ENCODE measurements around the gene INPP5E.

Gene INPP5E

GRCh38 chr9:136380381-136380780, 59.3 kb downstream of the INPP5E start:
- DNase-seq (ENCODE audit: insufficient read length, low spot score) (no peak), FAIRE-seq (no peak)
- no peak for TF ChIP-seq POU2F2 (IDR thresholded peaks at IDR 0.05; ENCODE audit: low read depth, low read length)

DNA sequence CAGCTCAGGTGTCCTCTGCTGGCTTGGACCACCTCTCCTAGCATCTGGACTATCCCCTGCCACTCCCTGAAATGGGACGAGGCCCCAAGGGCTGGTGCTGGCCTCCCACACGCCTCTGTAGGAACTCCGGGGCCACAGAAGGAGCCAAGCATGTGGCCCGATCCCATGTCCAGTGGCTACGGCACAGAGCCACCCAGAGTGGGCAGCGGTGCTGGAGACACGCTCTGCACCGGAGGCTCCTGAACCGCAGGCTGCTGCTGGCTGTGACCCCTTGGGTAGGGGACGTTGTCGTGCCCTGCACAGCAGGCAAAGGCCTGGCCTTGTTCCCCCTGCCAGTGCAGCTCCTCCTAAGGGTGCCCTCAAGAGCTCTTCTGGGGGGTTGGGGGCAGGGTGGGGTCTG, 59.8 kb downstream of the INPP5E start:
- TF ChIP-seq POLR2A (IDR thresholded peaks at IDR 0.05; ENCODE audit: low read depth, low read length) (no peak), PAX5 (IDR thresholded peaks at IDR 0.05; ENCODE audit: insufficient read depth, low read length, severe bottlenecking) (no peak), POU2F2 (IDR thresholded peaks at IDR 0.05; ENCODE audit: low read depth, low read length) (no peak), TAF1 (IDR thresholded peaks at IDR 0.05; ENCODE audit: low read depth, low read length) (no peak), POLR2AphosphoS5 (IDR thresholded peaks at IDR 0.05; ENCODE audit: low read depth, low read length) (no peak), SPI1 (IDR thresholded peaks at IDR 0.05; ENCODE audit: low read depth, low read length) (no peak)
- no peak for DNase-seq (ENCODE audit: insufficient read length, low spot score)
- FAIRE-seq, result no peak

DNA sequence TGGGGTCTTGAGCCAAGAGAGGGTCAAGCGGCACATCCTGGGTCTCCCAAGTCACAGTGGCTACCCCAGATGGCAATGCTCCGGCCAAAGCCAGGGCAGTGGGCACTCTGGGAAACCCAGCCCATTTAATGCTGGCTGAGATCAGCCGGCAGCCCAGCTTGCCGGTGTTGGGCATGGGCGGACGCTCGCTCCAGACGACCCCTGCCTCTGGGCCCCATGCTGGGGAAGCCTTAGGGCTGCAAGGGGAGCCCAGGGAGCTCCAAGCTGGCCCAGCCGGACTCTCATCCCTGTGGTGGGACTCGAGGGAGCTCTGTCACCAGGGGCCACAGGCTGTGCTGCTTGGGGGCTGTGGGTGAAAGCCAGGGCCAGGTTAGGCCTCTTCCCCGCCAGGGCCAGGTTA, 60.2 kb downstream of the INPP5E start:
- no peak for DNase-seq (ENCODE audit: insufficient read length, low spot score)
- no peak for FAIRE-seq
- TF ChIP-seq PAX5 (IDR thresholded peaks at IDR 0.05; ENCODE audit: insufficient read depth, low read length, severe bottlenecking) (no peak), POU2F2 (IDR thresholded peaks at IDR 0.05; ENCODE audit: low read depth, low read length) (no peak), POLR2AphosphoS5 (IDR thresholded peaks at IDR 0.05; ENCODE audit: low read depth, low read length) (no peak), SPI1 (IDR thresholded peaks at IDR 0.05; ENCODE audit: low read depth, low read length) (no peak), TAF1 (IDR thresholded peaks at IDR 0.05; ENCODE audit: low read depth, low read length) (no peak), POLR2A (IDR thresholded peaks at IDR 0.05; ENCODE audit: low read depth, low read length) (no peak)

- TF ChIP-seq PAX5 (IDR thresholded peaks at IDR 0.05; ENCODE audit: insufficient read depth, low read length, severe bottlenecking) (no peak), POLR2A (IDR thresholded peaks at IDR 0.05; ENCODE audit: low read depth, low read length) (no peak), SPI1 (IDR thresholded peaks at IDR 0.05; ENCODE audit: low read depth, low read length) (no peak), POLR2AphosphoS5 (IDR thresholded peaks at IDR 0.05; ENCODE audit: low read depth, low read length) (no peak), TAF1 (IDR thresholded peaks at IDR 0.05; ENCODE audit: low read depth, low read length) (no peak), POU2F2 (IDR thresholded peaks at IDR 0.05; ENCODE audit: low read depth, low read length) (no peak)
- no peak for DNase-seq (ENCODE audit: insufficient read length, low spot score)
- no peak for FAIRE-seq
Measured at GRCh38 chr9:136379003-136379287, 60.7 kb downstream of the INPP5E start.
